MG63 (cell line): Measurements from ENCODE around the gene MRGPRD. TPM values are rescaled to one million over a fixed set of nuclear protein-coding genes. Genes with fewer than 3 reads are reported as not detected.

Source experiments
- DNase-seq: peaks from one replicate; pipeline ENCODE4 v3.0.0-alpha.2; 2020
- H3K27me3 ChIP-seq: fragments of 250-450 bp; sonication (Bioruptor Pico); 2 replicates; pipeline ENCODE4 v1.5.1; 2020; ENCODE audit warnings: mild to moderate bottlenecking, moderate library complexity
- H3K36me3 ChIP-seq: fragments of 250-450 bp; sonication (Bioruptor Pico); 2 replicates; pipeline ENCODE4 v1.5.1; 2020; ENCODE audit warnings: mild to moderate bottlenecking, moderate library complexity
- H3K4me3 ChIP-seq: fragments of 250-450 bp; sonication (Bioruptor Pico); 2 replicates; pipeline ENCODE4 v1.5.1; 2020; ENCODE audit warnings: mild to moderate bottlenecking, moderate library complexity
- H3K9me3 ChIP-seq: fragments of 250-450 bp; sonication (Bioruptor Pico); 2 replicates; pipeline ENCODE4 v1.5.1; 2020; ENCODE audit warnings: mild to moderate bottlenecking, moderate library complexity
- total RNA-seq: library from RNA; depleted of rRNA; stranded (reverse); fragments of >200 nt; shearing (Covaris generic); gene quantifications from 2 replicates; pipeline ENCODE4 v1.2.3, GENCODE V29; 2014; ENCODE audit warnings: low replicate concordance

The MRGPRD gene
- total RNA-seq, 1 experiment from 2014 or later = not detected

DNA sequence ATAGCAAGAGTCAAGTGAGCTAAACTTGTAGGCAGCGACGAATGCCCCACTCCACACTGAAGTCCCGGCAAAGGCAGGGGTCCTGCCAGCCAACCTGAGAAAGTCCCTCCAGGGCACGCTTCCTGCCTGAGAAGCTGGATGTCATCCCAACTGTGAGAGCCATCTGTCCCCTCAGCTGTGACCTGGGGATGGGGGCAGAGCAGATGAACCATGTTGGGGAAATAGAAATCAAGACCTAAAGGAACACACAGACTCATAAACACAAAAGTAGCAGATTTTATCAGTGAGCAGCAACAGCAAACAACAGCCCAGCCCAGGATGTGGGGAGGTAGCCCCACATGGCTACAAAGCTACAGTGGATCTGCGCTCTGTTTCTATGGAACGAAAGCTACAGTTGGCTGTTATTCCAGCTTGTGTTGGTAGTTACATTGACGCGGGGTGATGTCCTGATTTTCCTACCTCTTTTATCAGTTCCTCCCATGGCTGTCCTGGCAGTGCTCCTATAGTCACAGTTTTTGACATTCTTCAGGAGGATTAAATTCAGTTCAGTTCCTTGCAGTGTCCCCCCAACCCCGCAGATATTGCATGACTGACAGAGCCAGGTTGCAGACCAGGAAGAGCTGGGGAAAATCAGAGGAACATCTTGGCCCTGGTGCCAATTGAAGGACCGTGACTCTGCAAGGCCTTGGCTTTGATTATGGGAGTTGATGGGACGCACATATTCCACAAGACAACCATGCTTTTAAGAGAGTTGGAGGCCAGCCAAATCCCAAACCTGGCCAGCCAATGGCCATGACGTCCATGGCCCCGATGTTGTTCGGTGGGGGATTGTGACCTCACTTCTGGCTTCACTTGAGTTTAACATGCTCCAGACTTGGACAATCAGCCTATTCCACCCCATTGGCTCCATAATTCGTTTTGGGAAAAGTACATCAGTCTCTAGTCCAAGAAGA is 14.6 kb downstream of the MRGPRD start:
- H3K9me3 ChIP-seq = no peaks in the 10 kb centered on the region
- H3K27me3 ChIP-seq = no peaks in the 10 kb centered on the region
- H3K36me3 ChIP-seq = no peaks in the 10 kb centered on the region
- no peak overlapping the region for H3K4me3 ChIP-seq
- no peak for DNase-seq

DNA sequence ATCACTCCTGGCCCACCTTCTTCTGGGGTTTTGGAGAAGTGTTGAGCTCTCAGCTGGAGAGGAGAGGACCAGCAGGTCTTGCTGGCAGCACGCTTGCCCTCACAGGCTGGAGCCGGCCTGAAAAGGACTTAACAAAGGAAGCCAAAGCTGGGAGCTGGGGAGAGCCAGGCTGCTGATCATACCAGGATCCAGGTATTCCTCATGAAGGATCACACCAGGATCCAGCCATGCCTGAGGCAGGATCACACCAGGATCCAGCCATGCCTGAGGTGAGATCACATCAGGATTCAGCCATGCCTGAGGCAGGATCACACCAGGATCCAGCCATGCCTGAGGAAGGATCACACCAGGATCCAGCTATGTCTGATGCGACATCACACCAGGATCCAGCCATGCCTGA is 17.0 kb downstream of the MRGPRD start:
- Histone ChIP-seq H3K9me3 (no peaks in the 10 kb centered on the region), H3K4me3 (no peak overlapping the region), H3K36me3 (no peaks in the 10 kb centered on the region), H3K27me3 (no peaks in the 10 kb centered on the region)
- DNase-seq = no peak

DNA sequence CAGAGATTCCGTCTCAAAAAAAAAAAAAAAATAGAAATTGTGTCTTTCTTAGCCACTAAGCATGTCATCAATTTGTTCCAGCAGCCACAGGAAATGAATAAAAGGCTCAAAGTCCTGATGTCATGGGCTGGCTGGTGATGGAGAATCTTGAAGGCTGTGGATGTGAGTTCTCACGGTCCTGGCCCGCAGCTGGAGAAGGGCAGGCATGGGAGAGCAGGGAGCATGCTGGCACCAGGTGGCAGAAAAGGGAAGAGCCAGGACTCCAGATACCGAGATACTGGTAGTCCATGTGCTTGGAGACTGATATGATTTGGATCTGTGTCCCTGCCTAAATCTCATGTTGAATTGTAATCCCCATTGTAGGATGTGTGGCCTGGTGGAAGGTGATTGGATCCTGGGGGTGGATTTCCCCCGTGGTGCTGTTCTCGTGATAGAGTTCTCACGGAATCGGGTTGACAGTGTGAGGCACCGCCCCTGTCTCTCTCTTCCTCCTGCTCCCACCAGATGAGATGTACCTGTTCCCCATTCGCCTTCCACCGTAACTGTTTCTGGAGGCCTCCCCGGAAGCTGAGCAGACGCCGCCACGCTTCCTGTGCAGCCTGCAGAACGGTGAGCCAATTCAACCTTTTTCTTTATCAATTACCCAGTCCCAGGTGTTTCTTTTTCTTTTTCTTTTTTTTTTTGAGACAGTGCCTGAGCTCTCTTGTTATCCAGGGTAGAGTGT is 18.1 kb downstream of the MRGPRD start:
- H3K27me3 ChIP-seq = no peaks in the 10 kb centered on the region
- no peaks in the 10 kb centered on the region for H3K36me3 ChIP-seq
- H3K4me3 ChIP-seq = no peak overlapping the region
- no peak for DNase-seq
- no peaks in the 10 kb centered on the region for H3K9me3 ChIP-seq

DNA sequence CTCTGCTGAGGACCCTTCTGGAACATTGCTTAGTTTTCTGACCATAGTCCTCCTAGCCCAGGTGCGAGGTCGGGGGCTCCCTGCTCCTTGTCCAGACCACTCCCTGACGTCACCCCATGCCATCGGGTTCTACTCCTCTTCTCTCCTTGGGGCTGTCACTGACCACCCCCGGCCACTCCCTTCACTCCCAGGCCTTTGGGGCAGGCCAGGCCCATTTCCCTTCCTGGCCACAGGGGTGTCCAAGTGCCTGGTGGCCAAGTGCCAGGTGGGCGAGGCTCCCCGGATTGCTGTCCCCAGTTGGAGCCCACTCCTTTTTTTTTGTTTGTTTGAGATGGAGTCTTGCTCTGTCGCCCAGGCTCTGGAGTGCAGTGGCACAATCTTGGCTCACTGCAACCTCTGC is 19.5 kb downstream of the MRGPRD start:
- H3K36me3 ChIP-seq = no peaks in the 10 kb centered on the region
- no peaks in the 10 kb centered on the region for H3K9me3 ChIP-seq
- H3K4me3 ChIP-seq = no peak overlapping the region
- H3K27me3 ChIP-seq = no peaks in the 10 kb centered on the region
- DNase-seq = peak; percentile 24

DNA sequence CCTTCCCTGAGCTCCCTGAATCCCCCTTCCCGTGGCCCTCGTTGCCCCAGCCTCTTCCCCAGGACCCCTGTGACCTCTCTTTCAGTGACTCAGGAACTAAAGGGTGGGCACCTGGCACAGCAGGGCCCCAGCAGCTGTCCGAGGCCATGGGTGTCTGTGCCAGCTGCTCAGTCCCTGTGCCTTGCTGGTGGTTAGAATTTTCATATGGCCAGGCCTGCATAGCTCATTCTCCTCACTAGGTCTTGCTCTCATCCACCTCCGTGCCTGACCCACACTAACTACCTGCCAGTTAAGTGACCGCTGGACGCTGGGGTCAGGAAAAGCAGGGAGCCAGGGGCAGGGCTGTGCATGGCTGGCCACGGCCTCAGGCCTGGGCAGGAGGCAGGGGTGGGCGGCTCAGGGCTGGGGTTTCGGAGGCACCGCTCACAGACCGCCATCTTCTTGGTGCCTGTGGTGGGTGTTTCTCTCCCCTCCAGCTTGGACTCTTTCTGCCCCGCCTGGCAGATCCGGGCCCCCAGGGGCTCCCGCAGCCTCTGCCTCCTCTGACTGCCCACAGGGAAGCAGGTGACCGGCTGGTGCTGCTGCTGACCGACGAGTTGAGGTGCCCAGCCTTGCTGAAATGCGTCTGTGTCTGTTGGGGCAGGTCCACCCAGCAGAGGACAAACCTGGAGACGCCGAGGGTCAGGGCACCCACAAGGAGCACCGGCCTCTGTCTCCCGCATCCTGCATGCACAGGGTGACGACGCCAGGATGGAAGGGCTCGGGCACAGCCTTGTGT is 20.3 kb downstream of the MRGPRD start:
- no peak overlapping the region for H3K4me3 ChIP-seq
- H3K27me3 ChIP-seq = no peaks in the 10 kb centered on the region
- H3K9me3 ChIP-seq = no peaks in the 10 kb centered on the region
- H3K36me3 ChIP-seq = no peaks in the 10 kb centered on the region
- DNase-seq = no peak

DNA sequence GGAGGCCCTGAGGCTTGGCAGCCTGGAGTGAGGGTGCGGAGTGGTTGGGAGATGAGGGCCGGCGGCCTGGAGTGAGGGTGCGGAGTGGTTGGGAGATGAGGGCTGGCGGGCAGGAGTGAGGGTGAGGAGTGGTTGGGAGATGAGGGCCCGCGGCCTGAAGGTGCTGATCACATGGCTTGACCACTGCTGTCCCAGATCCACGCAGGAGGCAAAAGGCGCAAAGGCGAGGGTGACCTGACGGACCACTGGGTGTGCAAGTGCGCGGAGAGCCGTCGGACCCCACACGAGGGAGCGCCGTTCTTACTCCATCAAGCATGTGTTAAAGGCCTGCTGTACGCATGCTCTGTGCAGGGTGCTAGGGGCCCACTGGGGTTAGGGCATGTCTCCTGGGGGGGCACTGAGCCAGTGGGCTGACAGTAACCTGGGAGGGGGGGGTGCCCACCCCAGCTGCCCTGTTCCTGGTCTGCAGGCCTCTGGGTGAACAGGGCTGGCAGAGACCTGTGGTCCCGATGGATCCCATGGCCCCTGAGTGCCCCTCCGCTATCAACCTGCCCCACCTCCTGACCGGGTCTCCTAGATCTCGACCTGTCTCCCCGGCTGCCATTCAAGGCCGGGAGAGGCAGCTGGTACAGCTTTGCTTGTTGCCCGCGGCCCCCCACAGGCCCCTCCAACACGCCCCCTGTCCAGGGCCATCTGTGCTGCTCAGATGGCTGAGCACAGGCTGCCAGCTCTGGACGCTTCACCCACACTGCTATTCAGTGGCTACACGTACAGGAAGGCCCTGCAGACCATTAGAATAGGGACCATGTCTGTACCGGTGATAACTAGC is 21.1 kb downstream of the MRGPRD start:
- H3K9me3 ChIP-seq = no peaks in the 10 kb centered on the region
- no peak for DNase-seq

DNA sequence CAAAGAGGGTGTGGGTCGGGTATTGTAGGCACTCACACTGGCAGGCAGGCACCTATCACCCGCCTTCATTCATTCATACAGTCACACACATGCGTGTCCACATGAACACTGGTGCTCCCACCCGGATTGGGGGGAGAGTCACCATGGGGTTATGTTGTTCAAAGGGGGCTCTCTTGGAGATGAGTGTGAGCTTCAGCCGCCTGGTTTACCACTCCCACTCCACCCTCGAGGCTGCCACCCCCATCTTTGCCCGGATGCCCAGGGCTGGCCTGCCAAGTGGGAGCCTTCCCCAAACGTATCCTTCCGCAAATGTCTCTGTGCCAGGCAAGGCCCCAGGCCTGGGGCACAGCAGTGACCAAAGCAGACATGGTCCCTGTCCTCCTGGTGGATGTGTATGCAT is 22.6 kb downstream of the MRGPRD start:
- no peak for DNase-seq
- Histone ChIP-seq H3K27me3 (no peaks in the 10 kb centered on the region), H3K4me3 (no peak overlapping the region), H3K9me3 (no peaks in the 10 kb centered on the region), H3K36me3 (no peaks in the 10 kb centered on the region)

More for the DNA sequence above, 21.1 kb downstream of the MRGPRD start:
- Histone ChIP-seq H3K4me3 (no peak overlapping the region), H3K36me3 (no peaks in the 10 kb centered on the region), H3K27me3 (no peaks in the 10 kb centered on the region)

DNA sequence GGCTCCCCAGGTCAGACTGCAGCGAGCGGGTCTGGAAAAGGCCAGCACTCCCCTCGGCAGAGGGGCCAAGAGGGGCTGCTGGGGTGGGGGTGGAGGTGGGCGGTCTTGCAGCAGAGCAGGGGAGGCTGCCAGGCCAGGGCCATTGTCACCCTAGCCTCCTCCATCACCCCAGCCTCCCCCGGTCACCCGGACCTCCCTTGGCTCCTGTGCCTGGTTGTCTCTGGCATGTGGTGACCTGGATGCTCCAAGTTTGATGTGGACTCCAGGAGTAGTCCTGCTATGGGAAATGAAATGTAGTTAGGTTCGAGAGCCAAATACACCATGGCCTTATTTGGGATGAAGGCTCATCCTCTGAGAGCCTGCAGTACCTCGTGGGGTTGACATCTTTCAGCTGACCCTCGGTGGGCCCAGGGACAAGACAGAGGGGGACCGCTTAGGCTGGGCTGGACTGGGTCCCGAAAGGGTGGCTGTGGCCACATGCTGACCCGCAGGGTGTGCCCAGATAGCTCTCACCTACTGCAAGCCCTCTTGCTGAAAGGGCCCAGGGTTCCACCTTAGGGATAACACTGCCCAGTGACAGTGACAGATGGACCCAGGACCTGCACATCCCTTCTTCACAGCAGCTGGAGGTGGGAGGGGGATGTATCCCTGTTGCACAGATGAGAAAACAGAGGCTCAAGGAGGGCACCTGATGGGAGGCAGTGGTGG is 24.1 kb downstream of the MRGPRD start:
- no peak for DNase-seq
- Histone ChIP-seq H3K9me3 (no peaks in the 10 kb centered on the region), H3K4me3 (no peak overlapping the region), H3K36me3 (no peaks in the 10 kb centered on the region), H3K27me3 (no peaks in the 10 kb centered on the region)

DNA sequence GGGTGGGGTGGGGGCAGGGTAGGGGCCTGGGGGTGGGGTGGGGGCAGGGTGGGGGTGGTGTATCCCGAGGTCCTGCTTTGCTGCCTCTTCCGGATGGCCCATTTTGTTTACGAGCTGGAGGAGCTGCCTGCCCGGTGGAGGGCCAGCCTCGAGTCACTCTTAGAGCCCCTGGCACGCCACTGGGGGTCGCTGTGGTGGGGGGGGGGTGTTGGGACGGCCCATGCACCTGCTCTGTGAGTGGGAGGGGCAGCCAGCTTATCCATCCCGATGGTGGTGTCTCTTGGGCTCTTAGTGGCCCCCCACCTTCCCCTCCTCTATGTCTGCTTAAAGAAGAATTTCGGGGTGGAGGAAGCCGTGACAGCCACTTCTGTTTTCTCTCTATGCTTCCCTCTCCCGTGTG is 24.6 kb downstream of the MRGPRD start:
- no peak for DNase-seq
- no peaks in the 10 kb centered on the region for H3K36me3 ChIP-seq

DNA sequence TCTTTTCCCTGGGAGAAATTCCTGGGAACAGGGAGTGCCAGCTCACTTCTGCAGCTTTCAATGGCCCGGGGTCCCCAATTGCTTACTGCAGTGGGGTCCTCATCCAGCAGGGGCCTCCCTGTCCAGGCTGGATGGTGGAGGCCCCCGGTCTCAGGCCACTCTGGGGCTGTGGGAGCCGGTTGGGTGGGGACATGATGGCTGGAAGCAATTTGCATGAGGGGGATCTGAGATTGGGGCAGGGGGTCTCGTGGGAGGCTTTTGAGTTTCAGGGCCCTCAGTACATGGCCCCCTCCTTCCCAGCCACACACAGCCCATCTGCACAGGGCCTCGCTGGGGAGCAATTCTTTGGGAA is 25.2 kb downstream of the MRGPRD start:
- H3K27me3 ChIP-seq = no peaks in the 10 kb centered on the region
- H3K36me3 ChIP-seq = no peaks in the 10 kb centered on the region
- H3K9me3 ChIP-seq = no peaks in the 10 kb centered on the region
- H3K4me3 ChIP-seq = no peak overlapping the region
- DNase-seq = no peak

More for the DNA sequence above, 24.6 kb downstream of the MRGPRD start:
- H3K9me3 ChIP-seq = no peaks in the 10 kb centered on the region
- H3K27me3 ChIP-seq = no peaks in the 10 kb centered on the region
- no peak overlapping the region for H3K4me3 ChIP-seq

DNA sequence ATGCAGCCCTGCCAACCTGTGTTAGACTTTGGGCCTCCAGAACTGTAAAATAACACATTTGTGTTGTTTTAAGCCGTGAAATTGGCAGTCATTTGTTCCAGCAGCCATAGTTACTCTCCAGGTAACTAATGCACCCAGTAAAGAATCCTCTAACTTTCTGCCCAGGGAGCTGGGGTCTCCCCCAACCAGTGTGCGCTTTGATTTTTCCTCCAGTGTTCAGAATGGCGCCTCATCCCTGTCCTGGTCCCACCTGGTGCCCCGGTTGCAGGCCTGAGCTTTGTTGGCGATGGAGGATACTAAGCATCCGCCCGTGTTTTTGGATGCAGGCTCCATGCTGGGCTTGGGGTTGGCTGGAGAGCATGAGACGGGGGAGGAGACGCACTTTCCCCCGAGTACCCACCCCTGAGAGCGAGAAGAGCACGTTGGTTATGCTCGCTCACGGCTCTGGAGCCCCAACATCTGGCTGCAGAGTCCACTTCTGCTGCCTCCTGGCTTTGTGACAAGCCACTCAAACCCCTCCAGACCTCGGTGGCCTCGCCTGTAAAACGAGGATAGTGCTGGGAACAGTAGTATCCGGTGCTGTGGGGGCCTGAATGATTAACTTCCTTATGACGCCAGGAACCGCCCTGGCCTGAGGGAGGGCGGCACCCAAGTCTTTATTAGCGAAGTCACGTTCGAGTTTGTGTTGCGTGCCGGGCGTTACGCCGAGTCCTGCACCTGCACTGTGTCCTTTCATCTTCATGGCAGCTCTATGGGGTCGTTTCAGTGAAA is 25.8 kb downstream of the MRGPRD start:
- H3K36me3 ChIP-seq = no peaks in the 10 kb centered on the region
- H3K27me3 ChIP-seq = no peaks in the 10 kb centered on the region
- no peaks in the 10 kb centered on the region for H3K9me3 ChIP-seq
- no peak for DNase-seq
- H3K4me3 ChIP-seq = no peak overlapping the region

DNA sequence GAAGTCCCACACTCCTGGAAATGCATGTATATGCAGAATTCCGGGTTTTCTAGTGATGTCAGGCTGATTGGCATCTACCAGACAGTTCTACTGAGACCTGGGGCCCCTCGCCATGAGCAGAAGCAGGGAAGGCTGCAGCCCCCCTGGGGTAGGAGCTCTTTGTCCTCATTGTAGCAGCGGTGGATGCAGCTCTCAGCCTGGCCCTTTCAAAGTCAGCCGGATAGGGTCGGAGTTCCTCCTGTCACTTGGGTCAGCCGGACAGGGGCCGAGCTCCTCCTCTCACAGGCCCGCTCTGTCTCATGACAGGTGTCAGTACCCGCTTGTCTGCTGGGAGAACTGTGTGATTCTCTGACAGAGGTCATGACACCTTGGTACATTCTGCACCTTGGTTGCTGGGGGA is 30.0 kb downstream of the MRGPRD start:
- DNase-seq = no peak
- H3K9me3 ChIP-seq = no peaks in the 10 kb centered on the region
- no peaks in the 10 kb centered on the region for H3K27me3 ChIP-seq
- no peak overlapping the region for H3K4me3 ChIP-seq
- H3K36me3 ChIP-seq = no peaks in the 10 kb centered on the region

DNA sequence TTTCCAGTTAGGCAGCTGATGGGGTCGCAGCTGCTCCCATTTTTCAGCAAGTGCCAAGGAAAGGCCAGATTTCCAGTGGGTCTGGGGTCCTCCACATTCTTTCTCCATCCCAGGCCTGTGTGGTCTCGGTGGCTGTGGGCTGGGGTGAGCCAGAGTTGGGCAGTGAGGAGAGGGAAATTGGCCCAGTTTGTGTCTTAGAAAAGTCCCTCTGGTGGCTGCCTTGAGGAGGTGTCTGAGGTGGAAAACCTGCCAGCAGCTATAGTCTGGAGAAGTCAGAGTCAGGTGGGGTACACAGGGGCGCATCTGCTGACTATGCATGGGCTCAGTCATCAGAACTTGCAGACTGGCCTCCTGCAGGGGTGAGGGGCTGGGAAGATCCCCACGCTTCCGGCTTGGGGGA is 30.5 kb downstream of the MRGPRD start:
- no peak for DNase-seq
- Histone ChIP-seq H3K27me3 (no peaks in the 10 kb centered on the region), H3K36me3 (no peaks in the 10 kb centered on the region), H3K9me3 (no peaks in the 10 kb centered on the region), H3K4me3 (no peak overlapping the region)

DNA sequence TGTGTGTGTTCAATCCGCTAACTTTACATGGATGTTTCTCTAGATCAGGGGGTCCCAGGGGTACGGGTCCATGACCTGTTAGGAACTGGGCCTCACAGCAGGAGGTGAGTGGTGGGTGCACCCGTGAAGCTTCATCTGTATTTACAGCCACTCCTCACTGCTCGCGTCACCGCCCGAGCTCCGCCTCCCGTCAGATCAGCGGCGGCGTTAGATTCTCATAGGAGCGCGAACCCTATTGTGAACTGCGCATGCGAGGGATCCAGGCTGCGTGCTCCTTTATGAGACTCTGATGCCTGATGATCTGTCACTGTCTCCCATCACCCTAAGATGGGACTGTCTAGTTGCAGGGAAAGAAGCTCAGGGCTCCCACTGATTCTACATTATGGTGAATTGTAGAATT is 31.9 kb downstream of the MRGPRD start:
- Histone ChIP-seq H3K27me3 (no peaks in the 10 kb centered on the region), H3K4me3 (no peak overlapping the region), H3K9me3 (no peaks in the 10 kb centered on the region), H3K36me3 (no peaks in the 10 kb centered on the region)
- DNase-seq = no peak

DNA sequence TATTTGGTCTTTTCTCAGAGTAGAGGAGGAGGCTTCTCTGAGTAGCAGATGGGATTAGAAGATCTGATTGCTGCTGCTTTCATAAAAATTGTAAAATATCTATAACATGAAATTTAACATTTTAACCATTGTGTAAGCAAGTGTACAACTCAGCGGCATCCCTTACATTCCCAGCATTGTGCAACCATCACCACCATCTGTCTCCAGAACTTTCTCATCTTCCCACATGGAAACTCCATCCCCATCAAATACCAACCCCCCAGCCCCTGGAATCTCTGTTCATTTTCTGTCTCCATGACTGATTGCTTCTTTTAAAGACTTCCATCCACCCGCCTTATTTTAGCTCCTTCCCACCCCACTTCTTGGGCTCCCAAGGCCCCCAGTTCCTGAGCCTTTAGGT is 32.3 kb downstream of the MRGPRD start:
- Histone ChIP-seq H3K36me3 (no peaks in the 10 kb centered on the region), H3K27me3 (no peaks in the 10 kb centered on the region), H3K4me3 (no peak overlapping the region), H3K9me3 (no peaks in the 10 kb centered on the region)
- DNase-seq = no peak
